ENCODE results near the gene LLGL1.

LLGL1 gene

GRCh38 chr17:18229254-18229653, 3.8 kb downstream of the LLGL1 start:
- Histone ChIP-seq H3K36me3 (peaks cover 18% of the 10 kb centered on the region), H3K4me3 (ENCODE audit: low read depth, low read length) (no peak overlapping the region), H3K27ac (no peak overlapping the region), H3K9me3 (ENCODE audit: severe bottlenecking) (no peaks in the 10 kb centered on the region), H3K27me3 (ENCODE audit: insufficient read depth, low read depth, severe bottlenecking) (no peaks in the 10 kb centered on the region)
- TF ChIP-seq CTCF (IDR thresholded peaks at IDR 0.05; ENCODE audit: low read depth, low read length), result no peak
- no peak for DNase-seq

GRCh38 chr17:18229771-18230170, 4.3 kb downstream of the LLGL1 start:
- DNase-seq, result no peak
- no peaks in the 10 kb centered on the region for H3K9me3 ChIP-seq (ENCODE audit: severe bottlenecking)
- H3K27me3 ChIP-seq (ENCODE audit: insufficient read depth, low read depth, severe bottlenecking), result no peaks in the 10 kb centered on the region
- no peak for TF ChIP-seq CTCF (IDR thresholded peaks at IDR 0.05; ENCODE audit: low read depth, low read length)
- H3K27ac ChIP-seq, result no peak overlapping the region
- H3K4me3 ChIP-seq (ENCODE audit: low read depth, low read length), result no peak overlapping the region
- H3K36me3 ChIP-seq, result peaks cover 23% of the 10 kb centered on the region

DNA sequence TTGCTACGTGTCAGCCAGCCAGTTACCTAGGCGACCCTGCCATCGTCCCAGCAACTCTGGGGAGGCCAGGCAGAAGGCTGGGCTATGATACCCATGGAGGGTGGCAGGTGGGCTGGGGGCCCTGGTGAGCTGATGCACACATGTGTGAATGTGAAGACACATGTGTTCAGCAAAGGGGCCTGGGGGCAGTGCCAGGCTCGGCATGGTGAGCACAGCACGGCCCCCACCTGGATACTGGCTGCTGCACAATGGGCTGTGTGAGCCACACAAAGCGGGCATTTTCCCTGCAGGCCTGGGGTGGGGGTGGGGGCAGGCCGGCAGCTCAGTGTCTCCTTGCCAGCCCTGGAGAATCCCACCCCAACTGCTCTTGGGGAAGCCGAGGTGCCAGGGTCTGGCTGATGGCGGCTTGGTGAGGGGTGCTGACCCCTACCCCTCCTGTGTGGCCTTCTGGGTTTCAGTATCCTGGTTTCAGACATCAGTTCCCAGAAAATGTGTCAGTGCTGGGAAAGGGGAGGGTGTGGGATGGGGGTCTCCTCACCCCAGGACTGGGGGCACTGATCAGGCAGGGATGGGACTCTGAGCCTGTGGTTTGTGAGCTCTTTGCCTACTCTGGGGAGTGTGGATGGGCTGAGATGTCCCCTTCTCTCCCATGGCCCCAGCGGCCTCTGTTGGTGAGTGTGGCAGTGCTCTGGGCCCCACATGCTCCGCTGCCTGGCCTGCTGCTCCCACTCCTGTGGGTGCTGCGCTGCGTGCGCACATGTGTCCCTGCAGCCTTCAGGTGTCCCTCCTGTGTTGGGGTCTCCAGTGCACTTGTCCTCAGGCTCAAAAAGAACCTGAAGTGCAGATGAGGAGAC, 5.1 kb downstream of the LLGL1 start:
- no peaks in the 10 kb centered on the region for H3K9me3 ChIP-seq (ENCODE audit: severe bottlenecking)
- no peak for TF ChIP-seq CTCF (IDR thresholded peaks at IDR 0.05; ENCODE audit: low read depth, low read length)
- no peak for DNase-seq
- no peak overlapping the region for H3K4me3 ChIP-seq (ENCODE audit: low read depth, low read length)
- no peaks in the 10 kb centered on the region for H3K27me3 ChIP-seq (ENCODE audit: insufficient read depth, low read depth, severe bottlenecking)
- no peak overlapping the region for H3K27ac ChIP-seq
- H3K36me3 ChIP-seq, result peaks cover 29% of the 10 kb centered on the region

- Histone ChIP-seq H3K4me3 (ENCODE audit: low read depth, low read length) (no peak overlapping the region), H3K36me3 (peaks cover 35% of the 10 kb centered on the region), H3K27me3 (ENCODE audit: insufficient read depth, low read depth, severe bottlenecking) (no peaks in the 10 kb centered on the region), H3K27ac (no peak overlapping the region), H3K9me3 (ENCODE audit: severe bottlenecking) (no peaks in the 10 kb centered on the region)
- DNase-seq, result no peak
- TF ChIP-seq CTCF (IDR thresholded peaks at IDR 0.05; ENCODE audit: low read depth, low read length), result no peak
Measured at GRCh38 chr17:18231164-18231563, 5.7 kb downstream of the LLGL1 start.

DNA sequence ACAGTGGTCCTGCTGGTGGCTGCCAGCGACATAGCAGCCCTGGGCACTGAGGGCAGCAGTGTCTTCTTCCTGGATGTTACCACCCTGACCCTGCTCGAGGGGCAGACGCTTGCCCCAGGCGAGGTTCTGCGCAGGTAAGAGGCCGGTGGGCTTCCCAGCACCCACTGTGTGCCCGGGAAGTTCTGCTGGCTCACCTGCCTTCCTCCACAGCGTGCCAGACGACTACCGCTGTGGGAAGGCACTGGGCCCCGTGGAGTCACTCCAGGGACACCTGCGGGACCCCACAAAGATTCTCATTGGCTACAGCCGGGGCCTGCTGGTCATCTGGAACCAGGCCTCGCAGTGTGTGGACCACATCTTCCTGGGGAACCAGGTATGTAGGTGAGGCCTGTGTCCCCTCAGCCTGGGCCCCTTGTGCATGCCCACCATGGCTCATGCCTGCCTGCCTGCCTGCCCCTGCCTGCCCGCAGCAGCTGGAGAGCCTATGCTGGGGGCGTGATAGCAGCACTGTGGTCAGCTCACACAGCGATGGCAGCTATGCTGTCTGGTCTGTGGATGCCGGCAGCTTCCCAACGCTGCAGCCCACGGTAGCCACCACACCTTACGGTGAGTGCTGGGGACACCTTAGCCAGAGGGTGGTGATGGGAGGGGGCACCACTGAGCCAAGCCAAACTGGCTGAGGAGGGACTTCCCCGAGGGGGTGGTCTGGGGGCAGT, 8.5 kb downstream of the LLGL1 start:
- H3K4me3 ChIP-seq (ENCODE audit: low read depth, low read length), result no peak overlapping the region
- H3K9me3 ChIP-seq (ENCODE audit: severe bottlenecking), result no peaks in the 10 kb centered on the region
- DNase-seq, result no peak
- no peak overlapping the region for H3K27ac ChIP-seq
- H3K36me3 ChIP-seq, result peaks cover 53% of the 10 kb centered on the region
- TF ChIP-seq CTCF (IDR thresholded peaks at IDR 0.05; ENCODE audit: low read depth, low read length), result no peak
- no peaks in the 10 kb centered on the region for H3K27me3 ChIP-seq (ENCODE audit: insufficient read depth, low read depth, severe bottlenecking)
